GM12875 (cell line): ENCODE results near the gene PFN3.

ENCODE experiments used
- H3K4me3 ChIP-seq: one replicate; pipeline ENCODE4 v1.5.1; 2011; ENCODE audit warnings: low read depth, low read length, control low read depth
- TF ChIP-seq, protein P1 (sequence below): IDR thresholded peaks from 2 replicates; pipeline ENCODE4 v1.5.1; 2011; ENCODE audit warnings: low read depth, mild to moderate bottlenecking, control low read depth, inconsistent platforms, low read length, moderate library complexity, borderline replicate concordance; ENCODE audit not compliant: insufficient read depth

PFN3 gene

DNA sequence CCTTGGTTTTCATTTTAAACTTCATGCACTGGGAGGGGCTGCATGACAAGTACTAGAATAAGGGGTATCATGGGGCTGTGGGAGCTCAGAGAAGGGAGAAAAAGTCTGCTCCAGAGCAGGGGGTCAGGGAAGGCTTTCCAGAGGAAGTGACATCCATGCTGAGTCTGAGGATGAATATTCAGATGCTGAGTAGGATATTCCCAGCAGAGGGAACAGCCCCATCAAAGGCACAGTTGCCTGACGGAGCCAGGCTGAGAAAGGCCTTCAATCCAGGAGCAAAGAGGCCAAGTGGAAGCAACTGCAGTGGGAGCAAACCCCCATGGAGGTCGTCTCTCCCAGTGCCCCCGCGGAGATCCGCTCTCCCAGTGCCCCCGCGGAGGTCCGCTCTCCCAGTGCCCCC is 4.4 kb downstream of the PFN3 start:
- H3K4me3 ChIP-seq = no peak overlapping the region
- TF ChIP-seq, protein P1, sequence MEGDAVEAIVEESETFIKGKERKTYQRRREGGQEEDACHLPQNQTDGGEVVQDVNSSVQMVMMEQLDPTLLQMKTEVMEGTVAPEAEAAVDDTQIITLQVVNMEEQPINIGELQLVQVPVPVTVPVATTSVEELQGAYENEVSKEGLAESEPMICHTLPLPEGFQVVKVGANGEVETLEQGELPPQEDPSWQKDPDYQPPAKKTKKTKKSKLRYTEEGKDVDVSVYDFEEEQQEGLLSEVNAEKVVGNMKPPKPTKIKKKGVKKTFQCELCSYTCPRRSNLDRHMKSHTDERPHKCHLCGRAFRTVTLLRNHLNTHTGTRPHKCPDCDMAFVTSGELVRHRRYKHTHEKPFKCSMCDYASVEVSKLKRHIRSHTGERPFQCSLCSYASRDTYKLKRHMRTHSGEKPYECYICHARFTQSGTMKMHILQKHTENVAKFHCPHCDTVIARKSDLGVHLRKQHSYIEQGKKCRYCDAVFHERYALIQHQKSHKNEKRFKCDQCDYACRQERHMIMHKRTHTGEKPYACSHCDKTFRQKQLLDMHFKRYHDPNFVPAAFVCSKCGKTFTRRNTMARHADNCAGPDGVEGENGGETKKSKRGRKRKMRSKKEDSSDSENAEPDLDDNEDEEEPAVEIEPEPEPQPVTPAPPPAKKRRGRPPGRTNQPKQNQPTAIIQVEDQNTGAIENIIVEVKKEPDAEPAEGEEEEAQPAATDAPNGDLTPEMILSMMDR = no peak

DNA sequence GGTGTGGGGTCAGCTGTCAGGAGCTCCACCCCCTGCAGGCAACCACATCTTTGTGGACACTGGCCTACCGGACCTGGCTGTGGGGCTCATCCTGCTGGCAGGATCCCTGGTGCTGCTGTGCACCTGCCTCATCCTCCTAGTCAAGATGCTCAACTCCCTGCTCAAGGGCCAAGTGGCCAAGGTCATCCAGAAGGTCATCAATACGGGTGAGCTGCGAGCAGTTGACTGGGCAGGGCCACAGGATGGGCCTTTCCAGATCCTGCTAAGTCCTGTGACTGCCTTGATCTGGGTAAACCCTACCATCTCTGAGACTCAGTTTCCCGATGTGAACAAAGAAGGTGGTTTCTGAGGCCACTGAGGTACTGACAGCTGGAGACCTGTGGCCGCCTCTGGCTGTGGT is 6.5 kb downstream of the PFN3 start:
- TF ChIP-seq, protein P1 = no peak
- no peak overlapping the region for H3K4me3 ChIP-seq

DNA sequence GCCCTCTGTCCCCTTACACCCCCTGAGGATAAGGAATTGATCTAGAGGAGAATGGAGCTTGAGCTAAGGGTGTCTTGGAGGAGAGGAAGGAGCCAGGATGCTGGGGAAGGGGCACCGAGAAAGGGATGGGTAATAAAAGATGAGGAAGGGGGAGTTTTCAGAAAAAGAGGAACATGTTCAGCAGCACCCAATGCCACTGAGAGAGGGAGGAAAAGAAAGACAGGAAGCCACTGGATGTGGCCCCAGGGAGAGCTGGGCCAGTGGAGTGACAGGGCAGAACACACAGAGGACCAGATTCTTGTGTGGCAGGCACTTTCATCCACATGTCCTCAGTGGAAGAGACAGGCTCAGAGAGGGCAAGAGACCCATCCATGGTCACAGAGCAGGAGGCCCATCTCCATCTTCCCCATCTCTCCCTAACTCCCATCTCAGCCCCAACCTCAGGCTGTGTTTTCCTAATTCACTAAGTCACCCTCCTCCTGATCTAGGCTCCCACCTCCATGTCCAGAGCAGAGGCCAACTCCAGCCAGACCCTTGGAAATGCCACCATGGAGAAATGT is 7.2 kb downstream of the PFN3 start:
- no peak overlapping the region for H3K4me3 ChIP-seq
- TF ChIP-seq, protein P1 = no peak

DNA sequence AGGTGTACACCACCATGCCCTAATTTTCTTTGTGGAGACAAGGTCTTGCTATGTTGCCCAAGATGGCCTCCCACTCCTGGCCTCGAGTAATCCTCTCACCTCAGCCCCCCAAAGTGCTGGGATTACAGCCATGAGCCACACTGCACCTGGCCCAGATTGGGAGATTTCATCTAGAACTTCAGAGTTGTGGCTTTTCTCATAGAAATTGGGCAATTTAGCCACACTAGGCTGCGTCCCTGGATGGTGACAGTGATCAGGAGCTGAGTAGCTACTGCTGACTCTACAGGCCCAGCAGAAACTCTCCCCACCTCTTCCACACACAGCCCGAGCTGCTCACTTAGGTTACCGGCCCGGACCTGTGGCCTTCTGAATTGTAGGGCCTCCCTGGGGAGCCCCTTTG is 7.7 kb downstream of the PFN3 start:
- TF ChIP-seq, protein P1 = no peak
- no peak overlapping the region for H3K4me3 ChIP-seq

DNA sequence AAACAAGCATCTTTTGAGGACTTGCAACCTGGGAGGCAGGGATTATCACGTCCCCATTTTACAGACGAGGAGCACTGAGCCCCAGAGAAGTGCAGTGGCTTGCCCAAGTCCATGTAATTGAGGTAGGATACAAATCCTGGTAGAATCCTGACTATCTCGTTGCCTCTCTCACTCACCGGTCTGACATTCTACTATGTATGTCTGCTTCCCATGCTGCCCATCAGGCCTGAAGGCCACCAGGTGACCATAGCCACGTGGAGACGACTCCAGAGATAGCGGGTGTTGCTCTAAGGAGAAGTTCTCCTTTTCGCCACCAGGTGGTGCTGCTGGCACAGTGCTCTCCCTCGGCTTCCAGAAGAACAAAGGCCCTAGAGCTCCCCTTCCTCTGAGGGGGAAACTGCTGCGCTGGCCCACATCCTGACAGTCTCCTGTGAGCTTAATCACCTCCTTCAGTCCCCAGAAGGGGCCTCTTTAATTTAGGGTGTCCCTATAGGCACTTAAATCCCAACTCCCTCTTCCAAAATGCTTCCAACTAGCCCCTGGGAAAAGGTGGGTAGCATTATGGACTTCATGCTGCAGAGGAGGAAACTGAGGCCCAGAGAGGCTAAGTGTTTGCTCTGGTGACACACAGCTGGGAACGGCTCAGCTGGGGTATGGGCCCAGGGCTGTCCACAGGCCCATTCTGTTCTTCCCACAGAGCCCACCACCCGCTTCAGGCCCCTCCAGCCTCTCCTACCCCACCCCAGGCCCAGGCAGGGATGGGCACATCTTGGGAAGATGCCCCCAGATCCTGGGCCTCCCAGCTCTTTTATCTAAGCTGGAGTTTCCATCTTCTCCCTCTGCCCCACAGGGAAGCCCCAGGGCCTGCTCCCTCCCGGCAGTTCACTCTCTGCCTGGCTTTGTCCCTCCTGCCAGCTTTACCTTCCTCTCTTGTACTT is 9.8 kb downstream of the PFN3 start:
- TF ChIP-seq, protein P1 = peak; percentile 94
- H3K4me3 ChIP-seq = no peak overlapping the region

DNA sequence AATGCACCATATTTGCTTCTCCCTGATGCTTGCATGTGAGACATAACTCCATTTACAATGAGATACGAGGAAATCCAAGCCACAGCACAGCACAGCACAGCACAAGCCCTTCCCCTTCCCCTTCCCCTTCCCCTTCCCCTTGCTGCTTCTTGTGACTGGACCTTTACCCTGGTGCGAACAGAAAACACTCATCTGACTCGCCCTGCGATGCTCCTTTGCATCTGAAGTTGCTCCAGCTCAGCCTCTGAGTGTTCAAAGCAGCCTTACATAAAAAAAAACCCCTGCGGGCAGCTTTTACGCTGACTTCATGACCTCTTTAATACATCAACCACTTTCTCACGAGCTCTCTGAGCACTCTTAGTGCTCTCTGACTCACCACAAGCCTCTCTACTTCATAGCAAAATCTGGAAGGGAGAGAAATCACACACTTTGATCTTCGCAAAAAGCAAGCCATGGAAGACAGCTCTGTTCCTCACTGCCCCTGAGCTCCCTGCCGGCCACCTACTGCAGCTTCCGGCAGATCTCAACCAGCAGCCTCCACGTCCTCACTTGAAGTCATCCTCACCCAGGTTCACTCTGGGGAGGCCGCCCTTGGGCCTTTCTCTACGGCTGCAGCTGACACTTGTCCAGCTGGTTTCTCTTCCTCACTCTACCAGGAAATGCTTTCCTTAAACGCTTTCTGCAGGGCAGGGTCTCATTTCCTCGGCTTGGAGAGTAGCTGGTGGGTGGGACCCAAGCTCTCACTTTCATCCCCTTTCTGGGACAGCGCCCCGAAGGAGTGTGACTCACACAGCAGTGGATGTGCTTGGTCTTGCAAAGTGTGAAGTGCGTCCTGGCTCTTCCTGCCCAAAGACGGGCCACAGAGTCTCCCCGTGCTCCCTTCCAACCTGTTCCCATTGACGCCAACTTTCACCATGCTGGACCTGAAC is 11.0 kb downstream of the PFN3 start:
- TF ChIP-seq, protein P1 = no peak
- H3K4me3 ChIP-seq = no peak overlapping the region
